ENCODE results near the gene HRH2.
A peak's percentile ranks its signal among the peaks of the same experiment; 100 is the strongest.
"Not testable (repeated sequence)": the region's sequence is repeated elsewhere in the genome, so short reads cannot be mapped to it uniquely, and the experiment has no call there.

The HRH2 gene

DNA sequence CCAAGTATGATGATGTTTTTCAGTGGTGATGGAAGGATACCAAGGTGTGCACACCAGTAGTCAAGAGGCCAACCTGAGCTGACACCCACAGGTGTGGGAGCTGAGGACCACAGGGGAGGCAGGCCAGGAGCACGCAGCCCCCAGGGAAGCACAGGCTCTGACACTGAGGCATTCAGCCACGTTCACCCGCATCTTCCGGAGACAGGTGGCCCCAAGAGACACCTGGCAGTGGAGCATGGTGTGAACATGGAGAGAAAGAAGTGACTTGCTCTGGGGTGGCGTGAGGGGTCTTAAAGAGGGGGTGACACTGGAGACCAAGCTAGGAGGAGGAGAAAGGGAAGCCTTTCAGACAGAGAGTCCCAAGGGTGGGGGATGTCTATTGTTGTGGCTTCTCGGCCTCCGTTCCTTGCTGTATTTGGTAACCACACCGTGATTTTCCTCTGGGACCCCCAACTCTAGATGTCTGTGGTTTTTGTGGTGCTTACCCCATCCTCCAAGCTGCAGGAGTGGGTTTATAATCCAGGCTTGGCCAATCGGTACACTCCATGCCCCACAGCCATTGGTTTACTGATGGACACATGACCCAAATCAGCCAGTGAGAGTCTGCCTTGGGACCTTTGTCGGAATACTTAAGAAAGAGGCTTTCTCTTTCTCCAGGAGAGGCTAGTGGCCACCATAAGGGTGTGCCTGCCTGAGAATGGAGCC is 84.6 kb downstream of the HRH2 start:
- DNase-seq: no peak

GRCh38 chr5:175743676-175744210 is 85.9 kb downstream of the HRH2 start:
- DNase-seq: peak; percentile 11

DNA sequence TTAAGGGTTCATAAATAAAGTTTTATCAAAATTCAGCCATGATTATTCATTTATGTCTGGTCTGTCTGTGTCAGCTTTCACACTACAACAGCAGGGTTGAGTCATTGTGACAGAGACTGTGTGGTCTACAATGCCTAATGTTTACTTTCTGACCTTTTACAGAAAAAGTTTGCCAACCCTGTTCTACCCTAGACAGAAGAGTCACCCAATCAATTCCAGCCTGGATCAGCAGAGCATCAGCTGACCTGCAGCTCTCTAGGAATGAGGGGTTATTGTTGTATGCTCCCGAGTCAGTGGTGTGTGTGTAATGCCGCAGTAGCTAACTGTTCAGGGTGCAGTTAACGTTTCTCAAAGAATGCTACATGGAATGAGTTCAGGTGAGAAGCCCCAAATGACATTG is 87.3 kb downstream of the HRH2 start:
- no peak for DNase-seq

GRCh38 chr5:175746851-175747250 is 89.0 kb downstream of the HRH2 start:
- peak; percentile 13 for DNase-seq

DNA sequence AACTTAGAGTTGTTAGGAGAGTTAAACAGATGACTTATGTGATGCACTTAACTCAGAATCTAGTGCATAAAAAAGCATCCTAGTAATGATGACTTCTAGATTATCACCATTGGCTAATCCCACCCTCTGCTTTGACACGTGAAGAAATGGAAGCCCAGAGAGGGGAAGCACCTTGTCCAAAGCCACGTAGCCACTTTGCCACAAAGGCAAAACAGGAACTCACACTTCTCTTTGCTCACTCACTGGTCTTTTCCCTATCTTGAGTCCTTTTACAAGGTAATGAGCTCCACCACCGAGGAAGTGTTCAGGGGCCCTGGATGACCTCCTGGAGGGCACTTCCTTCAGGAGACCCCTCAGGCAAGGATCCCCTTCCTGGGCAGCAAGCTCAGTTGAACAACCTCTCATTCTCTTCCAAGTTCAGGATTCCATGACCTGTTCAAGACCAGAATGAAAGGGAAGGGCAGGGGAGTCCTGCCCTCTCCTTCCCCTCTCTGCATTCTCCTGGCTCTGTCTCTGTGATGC is 89.7 kb downstream of the HRH2 start:
- no peak for DNase-seq

DNA sequence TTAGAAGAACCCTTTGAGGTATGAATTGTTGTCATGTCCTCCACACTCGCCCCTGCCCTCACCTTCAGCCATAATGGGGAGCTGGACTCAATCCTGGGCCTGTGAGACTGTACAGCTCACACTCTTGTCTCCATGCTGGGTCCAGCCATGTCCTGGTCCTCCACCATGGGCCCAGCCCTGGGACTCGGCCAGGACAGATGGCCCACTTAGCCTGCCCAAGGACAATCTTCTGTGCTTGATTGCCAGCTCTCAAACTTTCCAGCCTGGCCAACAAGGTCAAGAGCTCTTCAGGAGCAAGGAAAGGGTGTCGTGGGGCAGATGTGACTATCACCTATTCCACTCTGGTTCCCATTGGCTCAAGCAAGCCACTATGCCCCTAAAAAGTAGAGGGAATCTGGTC is 90.8 kb downstream of the HRH2 start:
- no peak for DNase-seq

GRCh38 chr5:175749591-175749990 is 91.7 kb downstream of the HRH2 start:
- no peak for DNase-seq

GRCh38 chr5:175750511-175750931 is 92.7 kb downstream of the HRH2 start:
- DNase-seq: no peak

- no peak for DNase-seq
These were observed 93.5 kb downstream of the HRH2 start for GRCh38 chr5:175751369-175751768.

- no peak for DNase-seq
These were observed 95.1 kb downstream of the HRH2 start for GRCh38 chr5:175752826-175753535.

DNA sequence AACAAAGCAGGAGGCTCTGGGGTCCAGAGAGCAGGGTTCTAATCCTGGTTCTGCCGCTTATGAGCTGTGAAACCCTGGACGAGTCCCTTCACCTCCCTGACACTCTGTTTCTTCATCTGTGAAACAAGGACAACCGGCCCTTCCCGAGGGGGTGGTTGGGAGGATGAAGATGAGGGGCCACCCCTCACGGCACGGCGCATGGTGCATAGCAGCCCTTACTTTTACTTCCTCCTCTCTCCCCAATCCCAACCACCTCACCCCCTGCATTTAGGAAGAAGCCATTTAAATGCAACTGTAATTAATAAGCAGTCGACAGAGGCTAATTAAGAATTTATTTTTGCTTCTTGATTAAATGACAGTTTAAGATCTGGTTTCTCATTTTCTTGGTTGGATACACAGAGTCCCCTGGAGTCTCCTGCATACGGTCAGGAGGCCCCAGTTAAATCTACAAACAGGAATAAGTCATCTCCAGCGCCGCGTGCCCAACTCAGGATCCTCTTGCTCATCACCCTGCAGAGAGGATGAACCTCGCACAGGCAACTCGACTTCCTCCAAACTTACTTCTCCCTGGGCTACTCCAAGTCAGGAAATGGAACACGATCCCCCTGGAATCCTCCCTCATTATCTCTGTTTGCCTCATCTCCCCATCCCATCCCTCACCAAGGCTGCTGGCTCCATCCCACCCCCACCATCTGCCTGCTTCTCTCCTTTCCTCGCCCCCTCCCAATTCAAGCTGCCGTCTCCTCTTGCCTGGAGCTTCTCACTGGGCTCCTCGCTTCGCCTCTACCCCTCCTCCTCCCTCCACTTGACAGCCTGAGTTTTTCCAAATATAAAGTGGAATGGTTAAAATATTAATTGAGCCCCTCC is 95.9 kb downstream of the HRH2 start:
- no peak for DNase-seq

DNA sequence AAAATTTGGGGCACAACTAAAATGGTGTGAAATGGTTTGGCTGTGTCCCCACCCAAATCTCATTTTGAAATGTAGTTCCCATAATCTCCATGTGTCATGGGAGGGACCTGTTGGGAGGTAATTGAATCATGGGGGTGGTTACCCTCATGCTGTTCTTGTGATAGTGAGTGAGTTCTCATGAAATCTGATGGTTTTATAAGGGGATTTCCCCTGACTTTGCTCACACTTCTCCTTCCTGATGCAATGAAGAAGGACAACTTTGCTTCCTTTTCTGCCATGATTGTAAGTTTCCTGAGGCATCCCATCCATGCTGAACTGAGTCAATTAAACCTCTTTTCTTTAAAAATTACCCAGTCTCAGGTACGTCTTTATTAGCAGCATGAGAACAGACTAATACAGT is 102.1 kb downstream of the HRH2 start:
- DNase-seq: not testable (repeated sequence)
